AG09309 (cell line): ENCODE results near the gene ZFY.

Experiments
- DNase-seq: peaks from one replicate; pipeline ENCODE4 v3.0.0-alpha.2; 2010; ENCODE audit warnings: low read depth
- H3K4me3 ChIP-seq: 2 replicates; pipeline ENCODE4 v1.5.1; 2011; ENCODE audit warnings: mild to moderate bottlenecking, low read depth, low read length, moderate library complexity; ENCODE audit not compliant: control insufficient read depth
- CTCF ChIP-seq: IDR thresholded peaks from 2 replicates; pipeline ENCODE4 v1.5.1; 2011; ENCODE audit warnings: mild to moderate bottlenecking, low read depth, low read length, inconsistent platforms; ENCODE audit not compliant: insufficient read depth, control insufficient read depth; ENCODE audit errors: missing control alignments

The ZFY gene

GRCh38 chrY:2964814-2965213, 29.6 kb downstream of the ZFY start:
- TF ChIP-seq CTCF = no peak

GRCh38 chrY:2965629-2966028, 30.4 kb downstream of the ZFY start:
- no peak overlapping the region for H3K4me3 ChIP-seq
- TF ChIP-seq CTCF = no peak
- no peak for DNase-seq

More at GRCh38 chrY:2964814-2965213, 29.6 kb downstream of the ZFY start:
- no peak overlapping the region for H3K4me3 ChIP-seq
- DNase-seq = no peak

- no peak overlapping the region for H3K4me3 ChIP-seq
- no peak for TF ChIP-seq CTCF
- DNase-seq = no peak
Observed at GRCh38 chrY:2969561-2969960, 34.4 kb downstream of the ZFY start.

GRCh38 chrY:2972708-2973107, 37.5 kb downstream of the ZFY start:
- no peak for TF ChIP-seq CTCF
- no peak for DNase-seq
- no peak overlapping the region for H3K4me3 ChIP-seq

- TF ChIP-seq CTCF = no peak
- H3K4me3 ChIP-seq = no peak overlapping the region
- DNase-seq = no peak
Observed at GRCh38 chrY:2973110-2973751, 38.0 kb downstream of the ZFY start.

- H3K4me3 ChIP-seq = no peak overlapping the region
- no peak for DNase-seq
- TF ChIP-seq CTCF = no peak
Observed at GRCh38 chrY:2979283-2979682, 44.1 kb downstream of the ZFY start.
